GM12801 (cell line): Measurements from ENCODE around the gene GDF15.

Experiments used
- TF ChIP-seq, protein P1 (sequence below): IDR thresholded peaks from one replicate; pipeline ENCODE4 v1.5.1; 2011; ENCODE audit warnings: control low read depth; ENCODE audit not compliant: insufficient read length; ENCODE audit errors: extremely low read depth

The GDF15 gene

DNA sequence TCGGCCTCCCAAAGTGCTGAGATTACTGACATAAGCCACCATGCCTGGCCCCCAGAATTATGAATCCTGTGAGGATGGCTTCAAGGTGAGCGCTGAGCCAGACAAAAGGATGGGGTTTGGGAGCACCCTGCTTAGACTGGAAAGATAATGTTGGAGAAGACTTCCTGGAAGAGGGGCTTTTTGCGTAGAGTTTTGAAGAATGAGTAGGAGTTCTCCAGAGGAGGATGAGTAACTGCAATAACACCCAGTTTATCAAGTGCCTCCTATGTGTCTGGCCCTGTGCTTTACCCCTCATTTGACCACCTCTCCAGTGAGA, 641 bp upstream of the GDF15 start:
- TF ChIP-seq, protein P1, sequence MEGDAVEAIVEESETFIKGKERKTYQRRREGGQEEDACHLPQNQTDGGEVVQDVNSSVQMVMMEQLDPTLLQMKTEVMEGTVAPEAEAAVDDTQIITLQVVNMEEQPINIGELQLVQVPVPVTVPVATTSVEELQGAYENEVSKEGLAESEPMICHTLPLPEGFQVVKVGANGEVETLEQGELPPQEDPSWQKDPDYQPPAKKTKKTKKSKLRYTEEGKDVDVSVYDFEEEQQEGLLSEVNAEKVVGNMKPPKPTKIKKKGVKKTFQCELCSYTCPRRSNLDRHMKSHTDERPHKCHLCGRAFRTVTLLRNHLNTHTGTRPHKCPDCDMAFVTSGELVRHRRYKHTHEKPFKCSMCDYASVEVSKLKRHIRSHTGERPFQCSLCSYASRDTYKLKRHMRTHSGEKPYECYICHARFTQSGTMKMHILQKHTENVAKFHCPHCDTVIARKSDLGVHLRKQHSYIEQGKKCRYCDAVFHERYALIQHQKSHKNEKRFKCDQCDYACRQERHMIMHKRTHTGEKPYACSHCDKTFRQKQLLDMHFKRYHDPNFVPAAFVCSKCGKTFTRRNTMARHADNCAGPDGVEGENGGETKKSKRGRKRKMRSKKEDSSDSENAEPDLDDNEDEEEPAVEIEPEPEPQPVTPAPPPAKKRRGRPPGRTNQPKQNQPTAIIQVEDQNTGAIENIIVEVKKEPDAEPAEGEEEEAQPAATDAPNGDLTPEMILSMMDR, result no peak

GRCh38 chr19:18386543-18387271, 749 bp downstream of the GDF15 start:
- TF ChIP-seq, protein P1, result no peak

DNA sequence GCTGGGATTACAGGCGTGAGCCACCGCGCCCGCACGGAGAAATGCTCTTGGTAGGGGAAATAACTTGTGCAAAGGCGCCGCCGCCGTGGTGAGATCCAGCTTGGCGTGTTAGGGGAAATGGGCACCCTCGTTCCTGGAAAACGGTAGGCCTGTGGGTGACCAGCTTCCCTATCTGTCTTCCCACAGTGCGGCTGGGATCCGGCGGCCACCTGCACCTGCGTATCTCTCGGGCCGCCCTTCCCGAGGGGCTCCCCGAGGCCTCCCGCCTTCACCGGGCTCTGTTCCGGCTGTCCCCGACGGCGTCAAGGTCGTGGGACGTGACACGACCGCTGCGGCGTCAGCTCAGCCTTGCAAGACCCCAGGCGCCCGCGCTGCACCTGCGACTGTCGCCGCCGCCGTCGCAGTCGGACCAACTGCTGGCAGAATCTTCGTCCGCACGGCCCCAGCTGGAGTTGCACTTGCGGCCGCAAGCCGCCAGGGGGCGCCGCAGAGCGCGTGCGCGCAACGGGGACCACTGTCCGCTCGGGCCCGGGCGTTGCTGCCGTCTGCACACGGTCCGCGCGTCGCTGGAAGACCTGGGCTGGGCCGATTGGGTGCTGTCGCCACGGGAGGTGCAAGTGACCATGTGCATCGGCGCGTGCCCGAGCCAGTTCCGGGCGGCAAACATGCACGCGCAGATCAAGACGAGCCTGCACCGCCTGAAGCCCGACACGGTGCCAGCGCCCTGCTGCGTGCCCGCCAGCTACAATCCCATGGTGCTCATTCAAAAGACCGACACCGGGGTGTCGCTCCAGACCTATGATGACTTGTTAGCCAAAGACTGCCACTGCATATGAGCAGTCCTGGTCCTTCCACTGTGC, 2.4 kb downstream of the GDF15 start:
- TF ChIP-seq, protein P1, result peak; percentile 92

DNA sequence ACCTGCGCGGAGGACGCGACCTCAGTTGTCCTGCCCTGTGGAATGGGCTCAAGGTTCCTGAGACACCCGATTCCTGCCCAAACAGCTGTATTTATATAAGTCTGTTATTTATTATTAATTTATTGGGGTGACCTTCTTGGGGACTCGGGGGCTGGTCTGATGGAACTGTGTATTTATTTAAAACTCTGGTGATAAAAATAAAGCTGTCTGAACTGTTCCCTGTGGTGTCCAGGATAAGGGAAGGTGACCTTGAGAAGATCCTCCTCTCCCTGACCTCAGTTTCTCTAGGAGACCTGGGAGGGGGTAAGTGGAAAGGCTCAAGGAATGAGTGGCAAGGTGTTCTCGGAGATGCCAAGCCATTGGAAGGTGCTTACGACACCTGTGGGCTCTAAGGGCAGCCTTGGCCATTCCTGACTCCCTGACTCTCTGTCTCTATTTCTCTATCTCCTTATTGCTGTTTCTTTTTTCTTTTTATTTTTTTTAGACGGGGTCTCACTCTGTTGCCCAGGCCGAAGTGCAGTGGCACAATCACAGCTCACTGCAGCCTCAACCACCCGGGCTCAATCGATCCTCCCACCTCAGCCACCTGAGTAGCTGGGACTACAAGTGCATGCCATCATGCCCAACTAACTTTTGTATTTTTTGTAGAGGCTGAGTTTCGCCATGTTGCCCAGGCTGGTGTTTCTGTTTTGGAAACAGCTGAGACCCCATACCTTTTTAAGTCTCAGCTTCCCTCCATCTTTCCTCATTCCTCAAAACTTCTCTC, 3.2 kb downstream of the GDF15 start:
- TF ChIP-seq, protein P1, result no peak

DNA sequence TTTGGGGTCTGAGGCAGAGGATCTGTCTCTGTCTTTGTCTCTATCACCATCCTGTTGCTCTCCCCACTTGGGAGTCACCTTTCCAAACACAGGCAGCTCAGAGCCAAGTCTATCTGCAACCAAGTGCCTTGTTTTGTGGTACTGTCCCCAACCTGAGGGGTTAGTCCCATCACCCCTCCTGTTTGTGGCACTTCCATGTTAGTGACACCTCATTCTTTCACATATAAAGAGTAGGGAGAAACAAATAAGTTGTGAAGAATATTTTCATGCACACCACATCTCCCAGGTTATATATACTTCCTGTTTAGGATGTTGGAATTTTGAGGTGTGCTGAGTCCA, 3.7 kb downstream of the GDF15 start:
- TF ChIP-seq, protein P1, result no peak

- TF ChIP-seq, protein P1, result no peak
Observed at GRCh38 chr19:18390065-18390907, 4.3 kb downstream of the GDF15 start.
